GM12878 (cell line): Measurements from ENCODE around the gene DOCK1. TPM values are rescaled to one million over a fixed set of nuclear protein-coding genes. Genes with fewer than 3 reads are reported as not detected.

Source experiments
- ATAC-seq: fragments of 200-7000 bp; cut with Tn5 transposase; 3 replicates; pipeline ENCODE4 v1.9.1; 2020; ENCODE audit warnings: mild to moderate bottlenecking, moderate library complexity
- BruUV-seq: library from RNA; stranded (reverse); fragments of 400-500 nt; replicated peaks from 2 replicates; lab custom pipeline; 2021; lab: Mats Ljungman, UMichigan
- CTCF ChIA-PET: fragments of 300-600 bp; sonication (Branson Sonifier 250); formaldehyde crosslinking; extraction: SDS; loops from one replicate; lab custom pipeline; 2021; ENCODE audit warnings: inconsistent platforms; lab: Yijun Ruan, JAX
- POLR2A ChIA-PET: fragments of 350-600 bp; formaldehyde crosslinking; extraction: SDS; loops from one replicate; lab custom pipeline; 2021; ENCODE audit warnings: inconsistent platforms; lab: Charles Lee
- RAD21 ChIA-PET: fragments of 300-600 bp; sonication (Branson Sonifier 250); formaldehyde crosslinking; loops from one replicate; lab custom pipeline; 2023; ENCODE audit warnings: antibody characterized with exemption; ENCODE audit not compliant: unreplicated experiment; lab: Charles Lee
- SMC1A ChIA-PET: fragments of 300-600 bp; sonication (Branson Sonifier 250); formaldehyde crosslinking; loops from one replicate; lab custom pipeline; 2023; ENCODE audit not compliant: unreplicated experiment, uncharacterized antibody; lab: Charles Lee
- DNase-seq: peaks from one replicate; pipeline ENCODE4 v3.0.0-alpha.2; 2011; ENCODE audit warnings: low read depth, low spot score
- FAIRE-seq: peaks from 3 replicates; lab custom pipeline; 2011; peaks lifted over from hg19 to GRCh38; lab: Jason Lieb, UNC
- H2AFZ ChIP-seq: 2 replicates; pipeline ENCODE4 v1.6.0; 2011; ENCODE audit warnings: low read depth, low read length, control low read depth; ENCODE audit not compliant: control insufficient read depth
- H3K27ac ChIP-seq: 2 replicates; pipeline ENCODE4 v1.5.1; 2011; ENCODE audit warnings: control low read depth; ENCODE audit not compliant: control insufficient read depth, insufficient read depth
- H3K27me3 ChIP-seq, 2 experiments: replicated peaks in 1 of 2; 2 replicates each; pipeline versions ENCODE4 v1.6.0 to v1.6.1; 2011; ENCODE audit warnings: low read length in 1 of 2; ENCODE audit not compliant: control insufficient read depth in 2 of 2, insufficient read depth in 2 of 2
- H3K36me3 ChIP-seq, 2 experiments: 2 replicates each; pipeline ENCODE4 v1.5.1; 2011; ENCODE audit warnings: low read length in 1 of 2; ENCODE audit not compliant: control insufficient read depth in 2 of 2, insufficient read depth in 2 of 2
- H3K4me1 ChIP-seq: 2 replicates; pipeline ENCODE4 v1.6.1; 2011; ENCODE audit warnings: mild to moderate bottlenecking, low read length, moderate library complexity, mixed read lengths; ENCODE audit not compliant: control insufficient read depth, insufficient read depth
- H3K4me2 ChIP-seq: 2 replicates; pipeline ENCODE4 v1.6.0; 2011; ENCODE audit warnings: control low read depth; ENCODE audit not compliant: control insufficient read depth, insufficient read depth
- H3K4me3 ChIP-seq: fragments of 200-600 bp; sonication (generic); 2 replicates; pipeline ENCODE4 v1.5.1; 2016
- H3K79me2 ChIP-seq: 2 replicates; pipeline ENCODE4 v1.6.0; 2011; ENCODE audit warnings: low read length; ENCODE audit not compliant: control insufficient read depth, insufficient read depth
- H3K9ac ChIP-seq: 2 replicates; pipeline ENCODE4 v1.8.0; 2011; ENCODE audit warnings: low read length, control low read depth, mixed read lengths; ENCODE audit not compliant: control insufficient read depth, insufficient read depth
- H3K9me3 ChIP-seq: replicated peaks from 3 replicates; pipeline ENCODE4 v1.5.1; 2011; ENCODE audit warnings: mild to moderate bottlenecking, low read length; ENCODE audit not compliant: control insufficient read depth, insufficient read depth
- H4K20me1 ChIP-seq: 2 replicates; pipeline ENCODE4 v1.6.0; 2011; ENCODE audit not compliant: control insufficient read depth, insufficient read depth
- CHD2 ChIP-seq: IDR thresholded peaks from 2 replicates; pipeline ENCODE4 v1.6.1; 2011; ENCODE audit warnings: low read depth, low read length, improper control_type of control experiment, borderline replicate concordance
- CHD4 ChIP-seq: fragments of 200-600 bp; sonication (generic); IDR thresholded peaks from 2 replicates; pipeline ENCODE4 v1.6.1; 2016; ENCODE audit warnings: mild to moderate bottlenecking
- CREB1 ChIP-seq: IDR thresholded peaks from 2 replicates; pipeline ENCODE4 v1.6.1; 2012; ENCODE audit warnings: low read depth, mild to moderate bottlenecking, inconsistent platforms
- EZH2 ChIP-seq: IDR thresholded peaks from 2 replicates; pipeline ENCODE4 v1.6.1; 2012; ENCODE audit warnings: low read depth, mild to moderate bottlenecking, control low read depth, inconsistent platforms, low read length, borderline replicate concordance; ENCODE audit not compliant: control insufficient read depth
- HCFC1 ChIP-seq: fragments of 150-350 bp; IDR thresholded peaks from 2 replicates; pipeline ENCODE4 v1.6.1; 2014; ENCODE audit warnings: low read length
- JUND ChIP-seq: IDR thresholded peaks from 2 replicates; pipeline ENCODE4 v1.6.1; 2012; ENCODE audit warnings: low read depth, mild to moderate bottlenecking, low read length, improper control_type of control experiment, moderate library complexity
- YY1 ChIP-seq: IDR thresholded peaks from 2 replicates; pipeline ENCODE4 v1.6.1; 2011; ENCODE audit warnings: low read depth, mild to moderate bottlenecking, low read length
- ZBED1 ChIP-seq: IDR thresholded peaks from 2 replicates; pipeline ENCODE4 v1.6.1; 2016; ENCODE audit warnings: borderline replicate concordance
- ZNF217 ChIP-seq: fragments of 450-650 bp; IDR thresholded peaks from 2 replicates; pipeline ENCODE4 v1.6.1; 2017; ENCODE audit warnings: antibody characterized with exemption, mild to moderate bottlenecking
- ZNF622 ChIP-seq: fragments of 450-650 bp; IDR thresholded peaks from 2 replicates; pipeline ENCODE4 v1.6.1; 2017; ENCODE audit warnings: mild to moderate bottlenecking, inconsistent platforms
- WGBS: methylation state at CpG from one replicate; pipeline ENCODE4 v1.1.6; 2016; ENCODE audit warnings: low lambda C conversion rate; ENCODE audit not compliant: insufficient replicate concordance, insufficient coverage; ENCODE audit errors: missing lambda C conversion rate; 5-methylcytosine and 5-hydroxymethylcytosine counted together
- in situ Hi-C: fragments of 300-500 bp; cut with MboI; formaldehyde crosslinking; loops from 9 replicates; pipeline ENCODE4 v1.14.3; 2018; ENCODE audit warnings: mixed read lengths
- intact Hi-C: fragments of 100-400 bp; cut with micrococcal nuclease; formaldehyde crosslinking; loops from one replicate; pipeline ENCODE4 v1.14.2; 2022; ENCODE audit not compliant: unreplicated experiment
- polyA plus RNA-seq, 11 experiments: library from polyadenylated mRNA; depleted of rRNA in 4 of 11; unstranded in 6 of 11; stranded (reverse) in 5 of 11; fragments of >200 nt; fragmentation: Nextera tagmentation in 4 of 11; fragmentation: Illumina TruSeq in 1 of 11; extraction: Ambion mirVana in 4 of 11; extraction: Trizol in 1 of 11; gene quantifications; 1 replicate in 1 of 11; 2 replicates in 10 of 11; pipeline versions ENCODE4 v1.2.1 to v1.2.3, GENCODE V29; 2011 to 2016; ENCODE audit warnings: inconsistent platforms in 2 of 11, missing spikeins in 2 of 11, low read depth in 1 of 11
- total RNA-seq, 4 experiments: library from RNA; depleted of rRNA in 3 of 4; stranded (reverse); fragments of >200 nt in 3 of 4; fragmentation: Illumina TruSeq in 1 of 4; extraction: Trizol in 1 of 4; gene quantifications; 2 replicates each; pipeline versions ENCODE4 v1.2.1 to v1.2.3, GENCODE V29; 2013 to 2021
- TF ChIP-seq, protein P1 (sequence below): IDR thresholded peaks from 2 replicates; pipeline ENCODE4 v1.6.1; 2011; ENCODE audit warnings: borderline replicate concordance, low read depth, mild to moderate bottlenecking, moderate library complexity, mixed read lengths, low read length; ENCODE audit not compliant: insufficient read depth; ENCODE audit errors: extremely low read length
- TF ChIP-seq, protein P2 (sequence below), 3 experiments: IDR thresholded peaks in 2 of 3; conservative IDR thresholded peaks in 1 of 3; 2 replicates each; pipeline ENCODE4 v1.5.1; 2011; ENCODE audit warnings: low read depth in 3 of 3, low read length in 3 of 3, mild to moderate bottlenecking in 3 of 3, control low read depth in 2 of 3, moderate library complexity in 2 of 3, inconsistent platforms in 1 of 3, mixed read lengths in 1 of 3; ENCODE audit not compliant: control insufficient read depth in 2 of 3, insufficient read depth in 1 of 3; ENCODE audit errors: extremely low read depth in 1 of 3
- TF ChIP-seq, protein P3 (sequence below): IDR thresholded peaks from 2 replicates; pipeline ENCODE4 v1.6.1; 2011; ENCODE audit warnings: low read depth, low read length, improper control_type of control experiment, borderline replicate concordance

The DOCK1 gene
- total and polyA plus RNA-seq, 10 of the 15 experiments (the other 5 are each of a cell fraction or from before 2014, with no cell fraction given): 0.05 to 0.18 TPM; not detected in 8

DNA sequence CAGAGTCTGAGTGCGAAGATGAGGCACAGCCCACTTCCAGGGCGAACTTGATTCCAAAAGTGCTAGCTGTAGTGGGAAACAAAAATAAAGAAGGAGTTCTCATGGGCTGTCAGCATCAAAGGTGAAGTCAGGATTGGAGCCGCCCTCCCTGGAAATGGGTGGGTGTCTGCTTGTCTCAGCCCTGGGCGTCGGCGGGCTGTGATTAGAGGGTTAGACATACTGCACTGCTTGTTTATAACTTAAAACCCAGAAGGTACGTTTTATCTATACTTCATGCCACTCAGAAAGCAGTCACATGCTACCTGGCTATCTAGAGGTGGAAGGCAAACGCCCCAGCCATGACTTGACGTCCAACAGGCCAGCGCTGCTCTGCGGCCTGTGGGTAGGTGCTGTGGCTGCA, 535.1 kb downstream of the DOCK1 start:
- ChIA-PET RAD21 (no interaction called here), SMC1A (no interaction called here), POLR2A (no interaction called here), CTCF (no interaction called here)
- Histone ChIP-seq H4K20me1 (no peaks in the 10 kb centered on the region), H3K9me3 (no peaks in the 10 kb centered on the region), H3K4me2 (no peak overlapping the region), H3K4me3 (no peak overlapping the region), H3K36me3 (no peaks in the 10 kb centered on the region), H3K79me2 (no peaks in the 10 kb centered on the region), H3K9ac (no peak overlapping the region), H2AFZ (no peak overlapping the region), H3K27ac (no peak overlapping the region), H3K27me3 (no peaks in the 10 kb centered on the region), H3K4me1 (no peaks in the 10 kb centered on the region)
- intact Hi-C loops: no loop called here
- no peak for DNase-seq
- WGBS: 18% methylated on average over 11 of the region's 11 CpGs
- no peak for FAIRE-seq
- in situ Hi-C loops: no loop called here
- no peak for ATAC-seq
- no TSS peak for BruUV-seq
- TF ChIP-seq HCFC1 (no peak), CHD4 (no peak), JUND (no peak)
- TF ChIP-seq, protein P1, sequence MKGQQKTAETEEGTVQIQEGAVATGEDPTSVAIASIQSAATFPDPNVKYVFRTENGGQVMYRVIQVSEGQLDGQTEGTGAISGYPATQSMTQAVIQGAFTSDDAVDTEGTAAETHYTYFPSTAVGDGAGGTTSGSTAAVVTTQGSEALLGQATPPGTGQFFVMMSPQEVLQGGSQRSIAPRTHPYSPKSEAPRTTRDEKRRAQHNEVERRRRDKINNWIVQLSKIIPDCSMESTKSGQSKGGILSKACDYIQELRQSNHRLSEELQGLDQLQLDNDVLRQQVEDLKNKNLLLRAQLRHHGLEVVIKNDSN: no peak

DNA sequence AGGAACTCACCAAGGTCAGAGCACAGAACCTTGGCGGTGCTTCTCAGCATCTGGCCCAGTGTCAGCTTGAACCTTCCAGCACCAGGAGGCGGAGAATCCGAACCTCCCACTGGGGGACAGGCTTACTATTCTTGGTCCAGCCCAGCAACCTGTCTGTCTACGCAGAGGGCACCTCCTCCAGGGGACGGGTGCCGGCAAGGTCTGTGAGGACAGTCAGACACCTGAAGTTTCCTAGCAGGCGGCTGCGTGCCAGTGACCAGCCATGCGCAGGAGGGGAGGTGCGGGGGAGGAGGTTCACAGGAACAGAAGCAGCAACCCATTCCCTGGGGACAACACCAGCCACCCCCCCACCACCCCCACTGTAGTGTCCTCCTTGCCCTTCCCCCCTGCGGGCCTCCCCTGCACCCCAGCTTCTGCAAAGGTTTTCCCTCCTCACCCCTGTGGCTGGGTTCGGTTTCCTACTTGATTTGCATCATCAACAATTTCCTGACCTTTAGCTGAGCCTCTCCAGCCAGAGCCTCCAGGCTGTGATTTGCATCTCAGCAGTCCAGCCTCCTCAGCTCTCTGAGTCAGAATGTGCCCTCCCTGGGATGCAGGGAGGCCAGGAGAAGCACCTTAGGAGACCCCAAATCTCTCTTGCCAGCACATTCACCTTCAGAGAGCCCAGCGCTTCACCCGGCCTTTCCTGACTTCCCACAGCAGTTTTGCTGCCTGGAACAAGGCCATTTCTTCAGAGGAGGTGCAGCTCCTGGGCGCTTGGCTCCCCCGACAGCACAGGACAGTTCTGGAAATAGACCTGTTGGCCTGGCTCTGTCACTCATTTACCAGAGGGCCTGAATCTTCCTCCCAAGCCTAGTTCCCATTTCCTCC, 536.4 kb downstream of the DOCK1 start:
- Histone ChIP-seq H3K36me3 (no peaks in the 10 kb centered on the region), H2AFZ (no peak overlapping the region), H3K4me2 (no peak overlapping the region), H3K9ac (no peak overlapping the region), H3K27ac (no peak overlapping the region), H3K4me1 (no peaks in the 10 kb centered on the region), H3K27me3 (no peaks in the 10 kb centered on the region), H3K79me2 (no peaks in the 10 kb centered on the region), H3K9me3 (no peaks in the 10 kb centered on the region), H4K20me1 (no peaks in the 10 kb centered on the region), H3K4me3 (no peak overlapping the region)
- intact Hi-C loops (no loop called here), in situ Hi-C loops (no loop called here)
- CTCF ChIA-PET: no interaction called here
- ATAC-seq (no peak), FAIRE-seq (no peak), DNase-seq (no peak)
- no TSS peak for BruUV-seq
- POLR2A ChIA-PET: no interaction called here
- RAD21 ChIA-PET: no interaction called here
- SMC1A ChIA-PET: no interaction called here
- WGBS: 33% methylated on average over 15 of the region's 16 CpGs
- TF ChIP-seq YY1: no peak
- no peak for TF ChIP-seq ZBED1
- no peak for TF ChIP-seq CREB1
- TF ChIP-seq ZNF622: no peak
- TF ChIP-seq, protein P2, sequence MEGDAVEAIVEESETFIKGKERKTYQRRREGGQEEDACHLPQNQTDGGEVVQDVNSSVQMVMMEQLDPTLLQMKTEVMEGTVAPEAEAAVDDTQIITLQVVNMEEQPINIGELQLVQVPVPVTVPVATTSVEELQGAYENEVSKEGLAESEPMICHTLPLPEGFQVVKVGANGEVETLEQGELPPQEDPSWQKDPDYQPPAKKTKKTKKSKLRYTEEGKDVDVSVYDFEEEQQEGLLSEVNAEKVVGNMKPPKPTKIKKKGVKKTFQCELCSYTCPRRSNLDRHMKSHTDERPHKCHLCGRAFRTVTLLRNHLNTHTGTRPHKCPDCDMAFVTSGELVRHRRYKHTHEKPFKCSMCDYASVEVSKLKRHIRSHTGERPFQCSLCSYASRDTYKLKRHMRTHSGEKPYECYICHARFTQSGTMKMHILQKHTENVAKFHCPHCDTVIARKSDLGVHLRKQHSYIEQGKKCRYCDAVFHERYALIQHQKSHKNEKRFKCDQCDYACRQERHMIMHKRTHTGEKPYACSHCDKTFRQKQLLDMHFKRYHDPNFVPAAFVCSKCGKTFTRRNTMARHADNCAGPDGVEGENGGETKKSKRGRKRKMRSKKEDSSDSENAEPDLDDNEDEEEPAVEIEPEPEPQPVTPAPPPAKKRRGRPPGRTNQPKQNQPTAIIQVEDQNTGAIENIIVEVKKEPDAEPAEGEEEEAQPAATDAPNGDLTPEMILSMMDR (IDR thresholded peaks at IDR 0.05 in 2 of 3, conservative IDR thresholded peaks at IDR 0.05 in 1 of 3; ENCODE audit: control insufficient read depth in 2 of 3, extremely low read depth in 1 of 3, insufficient read depth in 1 of 3, low read depth in 3 of 3, low read length in 3 of 3): no peak
- TF ChIP-seq EZH2: no peak
- TF ChIP-seq, protein P3, sequence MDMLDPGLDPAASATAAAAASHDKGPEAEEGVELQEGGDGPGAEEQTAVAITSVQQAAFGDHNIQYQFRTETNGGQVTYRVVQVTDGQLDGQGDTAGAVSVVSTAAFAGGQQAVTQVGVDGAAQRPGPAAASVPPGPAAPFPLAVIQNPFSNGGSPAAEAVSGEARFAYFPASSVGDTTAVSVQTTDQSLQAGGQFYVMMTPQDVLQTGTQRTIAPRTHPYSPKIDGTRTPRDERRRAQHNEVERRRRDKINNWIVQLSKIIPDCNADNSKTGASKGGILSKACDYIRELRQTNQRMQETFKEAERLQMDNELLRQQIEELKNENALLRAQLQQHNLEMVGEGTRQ: no peak
- TF ChIP-seq ZNF217: no peak
- TF ChIP-seq CHD2: no peak
